Gastroesophageal sphincter (tissue), 3 donors: Measurements from ENCODE around the gene C5.

Experiments
- CTCF ChIP-seq, 4 experiments: fragments of 200-600 bp in 2 of 4; fragments of 450-650 bp in 2 of 4; sonication (generic) in 1 of 4; IDR thresholded peaks; one replicate each; pipeline ENCODE4 v1.5.1; 2017 to 2019; ENCODE audit warnings: antibody characterized with exemption in 4 of 4, mild to moderate bottlenecking in 2 of 4, moderate library complexity in 2 of 4
- EP300 ChIP-seq: sonication (generic); formaldehyde crosslinking; IDR thresholded peaks from one replicate; pipeline ENCODE4 v1.6.1; 2017; ENCODE audit warnings: antibody characterized with exemption, mild to moderate bottlenecking
- POLR2A ChIP-seq, 2 donors: fragments of 450-650 bp; IDR thresholded peaks; one replicate each; pipeline ENCODE4 v1.6.1; 2017; ENCODE audit warnings: antibody characterized with exemption in 2 of 2, mild to moderate bottlenecking in 2 of 2, moderate library complexity in 1 of 2
- POLR2AphosphoS5 ChIP-seq: sonication (generic); formaldehyde crosslinking; IDR thresholded peaks from one replicate; pipeline ENCODE4 v1.6.1; 2017; ENCODE audit warnings: antibody characterized with exemption

GRCh38 chr9:121048175-121048574 lies 1.9 kb downstream of the C5 start:
- no peak for TF ChIP-seq CTCF (IDR thresholded peaks at IDR 0.05)
- TF ChIP-seq POLR2A (IDR thresholded peaks at IDR 0.05) = no peak
- TF ChIP-seq EP300 = no peak
- TF ChIP-seq POLR2AphosphoS5 = no peak
